Hindlimb muscle (tissue), 1 donor: Measurements from ENCODE around the gene SMTN. TPM values are rescaled to one million over a fixed set of nuclear protein-coding genes. Genes with fewer than 3 reads are reported as not detected.

ENCODE experiments used
- polyA plus RNA-seq: library from polyadenylated mRNA; unstranded; fragments of 120-200 nt; gene quantifications from one replicate; pipeline ENCODE4 v1.2.1, GENCODE V29; 2013; ENCODE audit not compliant: insufficient read length

The SMTN gene
- polyA plus RNA-seq, 1 donor: 287 TPM

Other genes with a start within 250 kb of the SMTN start
- 27.1 TPM for gene MORC2, start 112.5 kb upstream of the SMTN start, polyA plus RNA-seq
- 104 TPM for gene TUG1, start 112.1 kb upstream of the SMTN start, polyA plus RNA-seq
- 17.8 TPM for gene SELENOM, start 26.2 kb downstream of the SMTN start, polyA plus RNA-seq
- gene INPP5J, start 41.6 kb downstream of the SMTN start, polyA plus RNA-seq: 1.6 TPM
- not detected for gene PLA2G3, start 59.2 kb downstream of the SMTN start, polyA plus RNA-seq
- 23.9 TPM for gene RNF185, start 78.9 kb downstream of the SMTN start, polyA plus RNA-seq
- 25.6 TPM for gene LIMK2, start 131.0 kb downstream of the SMTN start, polyA plus RNA-seq
- gene PIK3IP1, start 211.2 kb downstream of the SMTN start, polyA plus RNA-seq: 6.5 TPM